PC-9 (cell line): Measurements from ENCODE around the gene ARMH4.

Experiments used
- CTCF ChIP-seq: fragments of 200-600 bp; sonication (generic); conservative IDR thresholded peaks from 2 replicates; pipeline ENCODE4 v1.6.1; 2017; ENCODE audit warnings: mixed run types, antibody characterized with exemption, mild to moderate bottlenecking, moderate library complexity
- EZH2 ChIP-seq: fragments of 200-600 bp; sonication (generic); IDR thresholded peaks from 2 replicates; pipeline ENCODE4 v1.8.0; 2017; ENCODE audit warnings: antibody characterized with exemption, low read depth

GRCh38 chr14:58199726-58200479, 47.9 kb upstream of the ARMH4 start, which contains the start of gene ACTR10:
- no peak for TF ChIP-seq CTCF
- no peak for TF ChIP-seq EZH2
